Measurements from ENCODE around the gene ASCC3. TPM values are rescaled to one million over a fixed set of nuclear protein-coding genes. Genes with fewer than 3 reads are reported as not detected.

Gene ASCC3
- total RNA-seq, 1 experiment from 2014 or later = 48.2 TPM

DNA sequence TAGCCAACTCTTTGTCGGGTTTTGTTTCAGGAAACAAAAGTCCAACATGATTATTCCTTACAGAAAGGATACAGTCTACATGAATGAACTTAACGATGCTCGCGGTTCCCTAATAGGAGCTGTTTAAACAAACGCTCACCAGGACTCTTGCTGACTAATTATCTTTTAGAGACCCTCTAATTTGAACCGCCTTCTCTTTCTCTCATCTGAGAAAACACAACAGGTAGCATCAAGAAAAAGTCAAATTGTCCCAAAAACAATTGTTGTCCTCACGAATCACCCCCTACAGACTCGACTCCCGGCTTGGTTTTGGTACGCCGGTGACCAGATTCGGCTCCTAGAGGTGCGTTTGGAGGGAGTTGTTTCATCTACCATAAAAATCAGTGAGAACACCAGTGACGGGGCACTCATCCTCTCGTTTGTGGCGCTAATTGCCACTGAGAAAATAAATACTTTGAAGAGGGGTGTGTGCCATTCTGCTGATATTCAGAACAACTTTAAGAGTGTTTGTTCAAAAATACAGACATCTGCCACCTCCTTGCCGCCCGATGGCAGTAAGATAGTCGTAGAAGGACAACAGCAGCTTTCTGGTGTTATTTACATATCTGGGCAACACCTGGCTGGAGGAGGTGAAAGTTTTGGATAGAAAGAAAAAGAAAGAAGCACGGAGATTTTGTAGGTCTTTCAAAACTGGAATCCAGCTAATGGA lies 415.3 kb downstream of the ASCC3 start:
- intact Hi-C loops (cut with micrococcal nuclease; ENCODE audit: unreplicated experiment) = no loop called here
- Histone ChIP-seq H3K27me3 (replicated peaks; ENCODE audit: control insufficient read depth, insufficient read depth, low read length) (no peaks in the 10 kb centered on the region), H3K9me3 (no peaks in the 10 kb centered on the region), H3K4me3 (ENCODE audit: low read depth, low read length) (no peak overlapping the region), H3K36me3 (ENCODE audit: control insufficient read depth, insufficient read depth, low read length) (no peaks in the 10 kb centered on the region), H3K4me1 (no peaks in the 10 kb centered on the region)
- BruUV-seq (replicated peaks) = no TSS peak
- no peaks in the 10 kb centered on the region for H3K36me3 Mint-ChIP-seq (ENCODE audit: insufficient read depth, unreplicated experiment)
- H3K4me3 Mint-ChIP-seq (ENCODE audit: unreplicated experiment) = no peak overlapping the region
- no peak overlapping the region for H3K27ac Mint-ChIP-seq (ENCODE audit: unreplicated experiment)
- TF ChIP-seq, protein P1, sequence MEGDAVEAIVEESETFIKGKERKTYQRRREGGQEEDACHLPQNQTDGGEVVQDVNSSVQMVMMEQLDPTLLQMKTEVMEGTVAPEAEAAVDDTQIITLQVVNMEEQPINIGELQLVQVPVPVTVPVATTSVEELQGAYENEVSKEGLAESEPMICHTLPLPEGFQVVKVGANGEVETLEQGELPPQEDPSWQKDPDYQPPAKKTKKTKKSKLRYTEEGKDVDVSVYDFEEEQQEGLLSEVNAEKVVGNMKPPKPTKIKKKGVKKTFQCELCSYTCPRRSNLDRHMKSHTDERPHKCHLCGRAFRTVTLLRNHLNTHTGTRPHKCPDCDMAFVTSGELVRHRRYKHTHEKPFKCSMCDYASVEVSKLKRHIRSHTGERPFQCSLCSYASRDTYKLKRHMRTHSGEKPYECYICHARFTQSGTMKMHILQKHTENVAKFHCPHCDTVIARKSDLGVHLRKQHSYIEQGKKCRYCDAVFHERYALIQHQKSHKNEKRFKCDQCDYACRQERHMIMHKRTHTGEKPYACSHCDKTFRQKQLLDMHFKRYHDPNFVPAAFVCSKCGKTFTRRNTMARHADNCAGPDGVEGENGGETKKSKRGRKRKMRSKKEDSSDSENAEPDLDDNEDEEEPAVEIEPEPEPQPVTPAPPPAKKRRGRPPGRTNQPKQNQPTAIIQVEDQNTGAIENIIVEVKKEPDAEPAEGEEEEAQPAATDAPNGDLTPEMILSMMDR (IDR thresholded peaks at IDR 0.05; ENCODE audit: insufficient read depth in 1 of 2, low read depth in 1 of 2, low read length in 1 of 2, severe bottlenecking in 1 of 2, unreplicated experiment in 1 of 2) = no peak
- H3K4me1 Mint-ChIP-seq (ENCODE audit: low read depth, unreplicated experiment) = no peaks in the 10 kb centered on the region
- H3K9me3 Mint-ChIP-seq (ENCODE audit: unreplicated experiment) = no peaks in the 10 kb centered on the region
- ChIA-PET POLR2A (no interaction called here), CTCF (no interaction called here)
- no peak for DNase-seq
- no peaks in the 10 kb centered on the region for H3K27me3 Mint-ChIP-seq (ENCODE audit: insufficient read depth, unreplicated experiment)

DNA sequence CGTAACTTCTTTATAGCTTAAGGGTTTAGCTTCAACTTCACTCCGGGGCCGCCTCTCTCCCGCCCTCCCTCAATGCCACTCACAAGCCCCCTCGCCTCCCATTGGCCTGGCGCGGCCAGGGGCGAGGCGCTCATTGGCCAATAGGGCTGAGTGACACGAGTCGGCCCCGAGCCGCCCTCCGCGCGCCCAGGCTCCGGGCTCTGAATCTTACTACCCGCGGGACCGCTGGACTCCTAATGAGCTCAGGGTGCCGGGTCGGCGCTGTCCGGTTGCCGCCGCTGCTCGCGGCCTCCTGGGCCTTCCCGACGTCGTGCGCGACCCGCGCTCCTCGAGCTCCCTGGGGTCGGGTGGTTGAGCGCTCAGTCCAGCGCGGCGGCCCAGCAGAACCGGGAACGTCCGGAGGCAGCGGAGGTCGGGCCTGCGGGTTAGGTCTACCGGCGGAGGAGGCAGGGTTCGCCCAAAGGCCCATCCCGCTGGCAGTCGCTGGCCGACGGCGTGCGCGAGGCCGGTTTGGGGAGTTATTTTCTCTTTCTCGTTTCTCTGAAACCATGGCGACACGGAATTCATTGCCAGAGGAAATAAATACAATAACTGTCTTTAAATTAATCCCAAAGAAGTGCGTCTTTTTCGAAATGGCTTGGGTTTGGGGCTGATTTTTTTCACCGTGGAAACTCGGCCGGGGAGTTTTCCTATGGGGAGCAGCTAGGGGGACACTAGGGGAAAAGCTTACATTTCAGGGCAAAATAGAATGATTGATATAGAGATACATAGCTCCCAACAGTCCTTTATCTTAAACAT lies 416.0 kb downstream of the ASCC3 start, which contains the start of gene SIM1:
Gene SIM1 (minus strand): TSS at position 19 of the 798 bp plus-strand sequence. CDS start 1,453 bp downstream, outside the sequence.
- Mint-ChIP-seq H3K27me3 (ENCODE audit: insufficient read depth, unreplicated experiment) (no peaks in the 10 kb centered on the region), H3K9me3 (ENCODE audit: unreplicated experiment) (no peaks in the 10 kb centered on the region), H3K4me3 (ENCODE audit: unreplicated experiment) (no peak within 1 kb of the TSS), H3K27ac (ENCODE audit: unreplicated experiment) (no peak within 1 kb of the TSS), H3K36me3 (ENCODE audit: insufficient read depth, unreplicated experiment) (no peaks in the 10 kb centered on the region), H3K4me1 (ENCODE audit: low read depth, unreplicated experiment) (no peaks in the 10 kb centered on the region)
- no TSS peak for BruUV-seq (replicated peaks)
- intact Hi-C loops (cut with micrococcal nuclease; ENCODE audit: unreplicated experiment) = no loop called here
- no peaks in the 10 kb centered on the region for H3K9me3 ChIP-seq
- H3K4me3 ChIP-seq (ENCODE audit: low read depth, low read length) = no peak within 1 kb of the TSS
- TF ChIP-seq, protein P1 (IDR thresholded peaks at IDR 0.05; ENCODE audit: insufficient read depth in 1 of 2, low read depth in 1 of 2, low read length in 1 of 2, severe bottlenecking in 1 of 2, unreplicated experiment in 1 of 2) = no peak
- CTCF ChIA-PET = no interaction called here
- POLR2A ChIA-PET = no interaction called here
- no peaks in the 10 kb centered on the region for H3K36me3 ChIP-seq (ENCODE audit: control insufficient read depth, insufficient read depth, low read length)
- no peak for DNase-seq
- no peaks in the 10 kb centered on the region for H3K4me1 ChIP-seq
- no peaks in the 10 kb centered on the region for H3K27me3 ChIP-seq (replicated peaks; ENCODE audit: control insufficient read depth, insufficient read depth, low read length)

DNA sequence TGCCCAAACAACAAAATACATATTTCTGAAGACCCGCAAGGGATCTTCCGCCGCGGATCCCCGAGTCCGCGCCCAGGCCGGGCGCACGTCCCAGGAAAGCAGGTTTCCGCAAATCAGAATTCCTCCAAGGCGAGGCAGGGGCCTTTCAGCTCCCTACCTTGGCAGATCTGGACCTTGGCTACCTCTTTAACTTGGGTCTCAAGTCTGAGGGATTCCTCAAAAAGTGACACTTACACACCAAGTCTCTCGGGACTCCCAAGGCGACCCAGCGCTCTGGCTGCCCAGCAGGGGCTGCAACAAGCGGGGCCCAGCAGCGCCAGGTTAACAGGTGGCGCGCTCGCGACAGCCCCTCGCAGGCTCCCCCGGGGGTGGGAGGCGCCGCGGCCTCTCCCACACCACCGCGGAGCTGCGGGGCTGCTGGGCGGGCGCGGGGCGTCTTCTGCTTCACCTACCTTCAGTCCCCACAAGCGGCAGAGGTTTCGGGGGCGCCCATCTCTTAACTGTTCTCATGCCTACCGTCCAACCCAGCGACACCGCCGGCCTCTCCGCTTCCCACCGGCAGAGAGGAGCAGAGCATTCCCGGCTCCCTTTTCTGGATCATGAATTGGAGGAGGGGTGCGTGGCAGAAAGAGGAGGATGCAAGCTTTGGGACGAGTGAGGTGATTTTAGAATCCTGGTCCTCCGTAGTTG lies 416.8 kb downstream of the ASCC3 start:
- no peak for DNase-seq
- Mint-ChIP-seq H3K27ac (ENCODE audit: unreplicated experiment) (no peak overlapping the region), H3K27me3 (ENCODE audit: insufficient read depth, unreplicated experiment) (no peaks in the 10 kb centered on the region), H3K4me3 (ENCODE audit: unreplicated experiment) (no peak overlapping the region), H3K4me1 (ENCODE audit: low read depth, unreplicated experiment) (no peaks in the 10 kb centered on the region), H3K36me3 (ENCODE audit: insufficient read depth, unreplicated experiment) (no peaks in the 10 kb centered on the region), H3K9me3 (ENCODE audit: unreplicated experiment) (no peaks in the 10 kb centered on the region)
- TF ChIP-seq, protein P1 (IDR thresholded peaks at IDR 0.05; ENCODE audit: insufficient read depth in 1 of 2, low read depth in 1 of 2, low read length in 1 of 2, severe bottlenecking in 1 of 2, unreplicated experiment in 1 of 2) = no peak
- BruUV-seq (replicated peaks) = no TSS peak
- Histone ChIP-seq H3K36me3 (ENCODE audit: control insufficient read depth, insufficient read depth, low read length) (no peaks in the 10 kb centered on the region), H3K4me3 (ENCODE audit: low read depth, low read length) (no peak overlapping the region), H3K27me3 (replicated peaks; ENCODE audit: control insufficient read depth, insufficient read depth, low read length) (no peaks in the 10 kb centered on the region), H3K4me1 (no peaks in the 10 kb centered on the region), H3K9me3 (no peaks in the 10 kb centered on the region)
- POLR2A ChIA-PET = no interaction called here
- CTCF ChIA-PET = no interaction called here
- intact Hi-C loops (cut with micrococcal nuclease; ENCODE audit: unreplicated experiment) = no loop called here

Measured in Caco-2 (cell line).